IMR-90 (cell line): ENCODE data around the gene CCSER2.

Experiments used
- BHLHE40 ChIP-seq: fragments of 150-350 bp; IDR thresholded peaks from 2 replicates; pipeline ENCODE4 v1.6.1; 2016; ENCODE audit warnings: mild to moderate bottlenecking, low read depth, low read length
- CEBPB ChIP-seq: IDR thresholded peaks from 2 replicates; pipeline ENCODE4 v1.6.1; 2012; ENCODE audit warnings: low read depth, low read length, improper control_type of control experiment
- CHD1 ChIP-seq: IDR thresholded peaks from 2 replicates; pipeline ENCODE4 v1.6.1; 2012; ENCODE audit warnings: low read depth, low read length, improper control_type of control experiment
- MAFK ChIP-seq: IDR thresholded peaks from 2 replicates; pipeline ENCODE4 v1.6.1; 2012; ENCODE audit warnings: low read depth, low read length, improper control_type of control experiment
- MXI1 ChIP-seq: IDR thresholded peaks from 2 replicates; pipeline ENCODE4 v1.6.1; 2012; ENCODE audit warnings: low read depth, mild to moderate bottlenecking, low read length, moderate library complexity, borderline replicate concordance
- NFE2L2 ChIP-seq: fragments of 150-350 bp; IDR thresholded peaks from 2 replicates; pipeline ENCODE4 v1.6.1; 2016; ENCODE audit warnings: low read depth, mild to moderate bottlenecking, low read length
- POLR2A ChIP-seq: IDR thresholded peaks from 2 replicates; pipeline ENCODE4 v1.6.1; 2012; ENCODE audit warnings: mild to moderate bottlenecking, low read depth, low read length
- RAD21 ChIP-seq: IDR thresholded peaks from 2 replicates; pipeline ENCODE4 v1.6.1; 2012; ENCODE audit warnings: low read length, improper control_type of control experiment
- RCOR1 ChIP-seq: IDR thresholded peaks from 2 replicates; pipeline ENCODE4 v1.6.1; 2012; ENCODE audit warnings: mild to moderate bottlenecking, low read length, improper control_type of control experiment; ENCODE audit not compliant: insufficient replicate concordance
- SMC3 ChIP-seq: fragments of 150-350 bp; IDR thresholded peaks from 2 replicates; pipeline ENCODE4 v1.6.1; 2016; ENCODE audit warnings: low read depth, mild to moderate bottlenecking, antibody characterized with exemption, low read length, moderate library complexity
- USF2 ChIP-seq: fragments of 150-350 bp; IDR thresholded peaks from 2 replicates; pipeline ENCODE4 v1.6.1; 2017; ENCODE audit warnings: mild to moderate bottlenecking, antibody characterized with exemption, low read length, low read depth
- TF ChIP-seq, protein P1 (sequence below): conservative IDR thresholded peaks from 2 replicates; pipeline ENCODE4 v1.5.1; 2012; ENCODE audit warnings: mild to moderate bottlenecking, low read depth, low read length, improper control_type of control experiment
- TF ChIP-seq, protein P2 (sequence below): fragments of 150-350 bp; IDR thresholded peaks from 2 replicates; pipeline ENCODE4 v1.6.1; 2016; ENCODE audit warnings: low read depth, mild to moderate bottlenecking, low read length, moderate library complexity, borderline replicate concordance

DNA sequence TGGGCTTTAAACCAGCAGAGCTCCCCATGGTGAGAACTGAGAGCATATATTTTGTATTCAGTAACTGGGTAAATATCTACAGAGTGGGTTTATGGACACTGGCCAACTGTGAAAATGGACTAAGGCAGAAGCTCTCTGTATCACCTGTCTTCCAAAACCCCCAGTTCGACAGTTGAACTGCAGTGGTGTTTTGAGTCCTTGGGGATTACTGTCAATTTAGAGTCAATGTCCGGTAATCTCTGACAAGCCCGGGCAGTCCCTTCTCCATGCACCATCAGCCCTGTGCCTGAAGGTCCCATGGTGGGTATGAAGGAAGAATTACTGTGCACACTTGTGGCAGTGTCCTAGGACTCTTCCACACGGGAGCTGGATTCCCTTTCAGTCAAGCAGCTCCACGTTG is 235.0 kb downstream of the CCSER2 start:
- TF ChIP-seq, protein P1, sequence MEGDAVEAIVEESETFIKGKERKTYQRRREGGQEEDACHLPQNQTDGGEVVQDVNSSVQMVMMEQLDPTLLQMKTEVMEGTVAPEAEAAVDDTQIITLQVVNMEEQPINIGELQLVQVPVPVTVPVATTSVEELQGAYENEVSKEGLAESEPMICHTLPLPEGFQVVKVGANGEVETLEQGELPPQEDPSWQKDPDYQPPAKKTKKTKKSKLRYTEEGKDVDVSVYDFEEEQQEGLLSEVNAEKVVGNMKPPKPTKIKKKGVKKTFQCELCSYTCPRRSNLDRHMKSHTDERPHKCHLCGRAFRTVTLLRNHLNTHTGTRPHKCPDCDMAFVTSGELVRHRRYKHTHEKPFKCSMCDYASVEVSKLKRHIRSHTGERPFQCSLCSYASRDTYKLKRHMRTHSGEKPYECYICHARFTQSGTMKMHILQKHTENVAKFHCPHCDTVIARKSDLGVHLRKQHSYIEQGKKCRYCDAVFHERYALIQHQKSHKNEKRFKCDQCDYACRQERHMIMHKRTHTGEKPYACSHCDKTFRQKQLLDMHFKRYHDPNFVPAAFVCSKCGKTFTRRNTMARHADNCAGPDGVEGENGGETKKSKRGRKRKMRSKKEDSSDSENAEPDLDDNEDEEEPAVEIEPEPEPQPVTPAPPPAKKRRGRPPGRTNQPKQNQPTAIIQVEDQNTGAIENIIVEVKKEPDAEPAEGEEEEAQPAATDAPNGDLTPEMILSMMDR, result no peak
- TF ChIP-seq POLR2A (no peak), RCOR1 (no peak), RAD21 (no peak), MAFK (no peak), USF2 (no peak), NFE2L2 (no peak), SMC3 (no peak), MXI1 (no peak), CHD1 (no peak), CEBPB (no peak), BHLHE40 (no peak)
- TF ChIP-seq, protein P2, sequence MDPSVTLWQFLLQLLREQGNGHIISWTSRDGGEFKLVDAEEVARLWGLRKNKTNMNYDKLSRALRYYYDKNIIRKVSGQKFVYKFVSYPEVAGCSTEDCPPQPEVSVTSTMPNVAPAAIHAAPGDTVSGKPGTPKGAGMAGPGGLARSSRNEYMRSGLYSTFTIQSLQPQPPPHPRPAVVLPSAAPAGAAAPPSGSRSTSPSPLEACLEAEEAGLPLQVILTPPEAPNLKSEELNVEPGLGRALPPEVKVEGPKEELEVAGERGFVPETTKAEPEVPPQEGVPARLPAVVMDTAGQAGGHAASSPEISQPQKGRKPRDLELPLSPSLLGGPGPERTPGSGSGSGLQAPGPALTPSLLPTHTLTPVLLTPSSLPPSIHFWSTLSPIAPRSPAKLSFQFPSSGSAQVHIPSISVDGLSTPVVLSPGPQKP, result no peak
